Spleen (tissue), 11 donors: ENCODE results near the gene SERPINA3. TPM values are rescaled to one million over a fixed set of nuclear protein-coding genes. Genes with fewer than 3 reads are reported as not detected.
A peak's percentile ranks its signal among the peaks of the same experiment; 100 is the strongest.

Experiments used
- DNase-seq: peaks from one replicate; pipeline ENCODE4 v3.0.0-alpha.2; 2020
- H3K27ac ChIP-seq, 8 donors: fragments of 200-600 bp; sonication (generic) in 7 of 8; 1 replicate in 4 of 8; 2 replicates in 4 of 8; pipeline versions ENCODE4 v1.5.0 to v1.8.0; 2016 to 2021; ENCODE audit warnings: inconsistent platforms in 4 of 8, mild to moderate bottlenecking in 4 of 8, moderate library complexity in 1 of 8
- H3K27me3 ChIP-seq, 7 donors: fragments of 200-600 bp; sonication (generic) in 6 of 7; replicated peaks in 1 of 7; 1 replicate in 4 of 7; 2 replicates in 3 of 7; pipeline versions ENCODE4 v1.5.0 to v1.8.0; 2016 to 2021; ENCODE audit warnings: inconsistent platforms in 3 of 7, mild to moderate bottlenecking in 1 of 7
- H3K36me3 ChIP-seq, 6 donors: fragments of 200-600 bp; sonication (generic) in 5 of 6; 1 replicate in 4 of 6; 2 replicates in 2 of 6; pipeline versions ENCODE4 v1.5.0 to v1.8.0; 2016 to 2021; ENCODE audit warnings: inconsistent platforms in 2 of 6
- H3K4me1 ChIP-seq, 6 donors: fragments of 200-600 bp; sonication (generic) in 5 of 6; 1 replicate in 3 of 6; 2 replicates in 3 of 6; pipeline versions ENCODE4 v1.5.0 to v1.8.0; 2016 to 2021; ENCODE audit warnings: inconsistent platforms in 3 of 6
- H3K4me3 ChIP-seq, 8 donors: fragments of 200-600 bp; sonication (generic) in 7 of 8; 1 replicate in 4 of 8; 2 replicates in 4 of 8; pipeline versions ENCODE4 v1.5.0 to v1.8.0; 2016 to 2021; ENCODE audit warnings: inconsistent platforms in 4 of 8, mild to moderate bottlenecking in 4 of 8, moderate library complexity in 2 of 8
- H3K9me3 ChIP-seq, 8 donors: fragments of 200-600 bp; sonication (generic) in 7 of 8; 1 replicate in 4 of 8; 2 replicates in 4 of 8; pipeline versions ENCODE4 v1.5.0 to v1.8.0; 2016 to 2021; ENCODE audit warnings: inconsistent platforms in 4 of 8
- POLR2A ChIP-seq, 3 donors: fragments of 450-650 bp; IDR thresholded peaks; one replicate each; pipeline ENCODE4 v1.5.1; 2017; ENCODE audit warnings: antibody characterized with exemption in 3 of 3, mild to moderate bottlenecking in 1 of 3
- POLR2AphosphoS5 ChIP-seq, 3 donors: sonication (generic); formaldehyde crosslinking; IDR thresholded peaks; one replicate each; pipeline ENCODE4 v1.5.1; 2017; ENCODE audit warnings: antibody characterized with exemption in 3 of 3
- WGBS, 5 donors: extraction: QIAGEN DNeasy Blood & Tissue Kit in 3 of 5; methylation state at CpG; one replicate each; pipeline versions ENCODE4 v1.1.5 to v1.1.7; 2013 to 2018; 5-methylcytosine and 5-hydroxymethylcytosine counted together
- intact Hi-C: fragments of 100-400 bp; cut with DNase I; formaldehyde crosslinking; loops from one replicate; pipeline ENCODE4 v1.15.0; 2023; ENCODE audit warnings: low total_unique reads
- polyA plus RNA-seq, 3 donors: library from polyadenylated mRNA; stranded (reverse); fragments of 200-250 nt; gene quantifications; one replicate each; pipeline ENCODE4 v1.2.1, GENCODE V29; 2013
- total RNA-seq, 7 donors: library from RNA; depleted of rRNA in 3 of 7; stranded (reverse); fragments of >200 nt in 3 of 7; fragmentation: NEBNext Ultra II Directional in 4 of 7; extraction: Animal tissue kit (Norgen Biotek cat#: 25700) in 4 of 7; gene quantifications; one replicate each; pipeline versions ENCODE4 v1.1.0 to v1.2.1, GENCODE V29; 2016 to 2021
- TF ChIP-seq, protein P1 (sequence below), 11 experiments: fragments of 200-600 bp in 7 of 11; fragments of 450-650 bp in 4 of 11; sonication (generic) in 4 of 11; IDR thresholded peaks in 8 of 11; conservative IDR thresholded peaks in 3 of 11; 1 replicate in 7 of 11; 2 replicates in 4 of 11; pipeline versions ENCODE4 v1.4.0 to v1.8.0; 2016 to 2021; ENCODE audit warnings: antibody characterized with exemption in 11 of 11, inconsistent platforms in 4 of 11, mild to moderate bottlenecking in 1 of 11
- donor health status: healthy with polysubstance abuse.
- donor health status: DM: no; HTN: no; CAD: no; lungs with moderate emphysema.
- donor health status: DM: no; HTN: no; CAD: no.
- donor health status: Bipolar disorder and iron deficiency.
- donor health status: healthy.
- donor health status: DM: no; HTN: no; CAD: no.
- donor health status: DM: yes; HTN: yes; CAD: no.

SERPINA3 gene
- total and polyA plus RNA-seq, 10 donors: 3.4 to 88.3 (median 10.2) TPM

DNA sequence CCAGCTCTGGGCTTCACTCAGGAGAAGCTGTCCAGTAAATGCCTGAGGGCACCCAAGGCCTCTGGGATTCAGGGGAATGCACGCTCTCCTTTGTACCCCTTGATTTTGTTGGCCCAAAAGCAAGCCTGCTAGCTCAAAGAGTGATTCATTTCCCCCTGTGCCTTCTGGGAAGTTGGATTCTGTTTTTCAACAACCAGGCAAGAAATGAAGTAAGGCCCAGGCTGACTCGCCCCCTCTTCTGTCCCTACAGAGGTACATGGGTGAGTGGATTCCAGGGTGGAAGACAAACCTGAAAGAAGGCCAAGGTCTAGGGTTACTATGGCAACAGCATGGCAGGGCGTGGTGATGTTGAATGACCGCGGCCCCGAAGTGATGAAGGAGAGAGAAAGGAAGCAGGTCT lies 40.2 kb upstream of the SERPINA3 start:
- TF ChIP-seq POLR2A (IDR thresholded peaks at IDR 0.05) (no peak), POLR2AphosphoS5 (IDR thresholded peaks at IDR 0.05) (no peak)
- TF ChIP-seq, protein P1, sequence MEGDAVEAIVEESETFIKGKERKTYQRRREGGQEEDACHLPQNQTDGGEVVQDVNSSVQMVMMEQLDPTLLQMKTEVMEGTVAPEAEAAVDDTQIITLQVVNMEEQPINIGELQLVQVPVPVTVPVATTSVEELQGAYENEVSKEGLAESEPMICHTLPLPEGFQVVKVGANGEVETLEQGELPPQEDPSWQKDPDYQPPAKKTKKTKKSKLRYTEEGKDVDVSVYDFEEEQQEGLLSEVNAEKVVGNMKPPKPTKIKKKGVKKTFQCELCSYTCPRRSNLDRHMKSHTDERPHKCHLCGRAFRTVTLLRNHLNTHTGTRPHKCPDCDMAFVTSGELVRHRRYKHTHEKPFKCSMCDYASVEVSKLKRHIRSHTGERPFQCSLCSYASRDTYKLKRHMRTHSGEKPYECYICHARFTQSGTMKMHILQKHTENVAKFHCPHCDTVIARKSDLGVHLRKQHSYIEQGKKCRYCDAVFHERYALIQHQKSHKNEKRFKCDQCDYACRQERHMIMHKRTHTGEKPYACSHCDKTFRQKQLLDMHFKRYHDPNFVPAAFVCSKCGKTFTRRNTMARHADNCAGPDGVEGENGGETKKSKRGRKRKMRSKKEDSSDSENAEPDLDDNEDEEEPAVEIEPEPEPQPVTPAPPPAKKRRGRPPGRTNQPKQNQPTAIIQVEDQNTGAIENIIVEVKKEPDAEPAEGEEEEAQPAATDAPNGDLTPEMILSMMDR (IDR thresholded peaks at IDR 0.05 in 8 of 11, conservative IDR thresholded peaks at IDR 0.05 in 3 of 11): no peak
- H3K4me1 ChIP-seq: peaks cover 0 to 28% (median 2%) of the 10 kb centered on the region in 6 donors
- intact Hi-C loops: no loop called here
- H3K4me3 ChIP-seq: no peak overlapping the region
- H3K9me3 ChIP-seq: no peaks in the 10 kb centered on the region
- H3K27ac ChIP-seq: peak overlapping the region in 6 of 8 donors; percentile 56 to 85 (median 69)
- H3K36me3 ChIP-seq: no peaks in the 10 kb centered on the region
- DNase-seq: no peak
- no peaks in the 10 kb centered on the region for H3K27me3 ChIP-seq
- WGBS, 5 donors: 60 to 73% (median 65%) methylated on average over 6 of the region's 6 CpGs

GRCh38 chr14:94572637-94573303 lies 39.4 kb upstream of the SERPINA3 start:
- Histone ChIP-seq H3K4me3 (no peak overlapping the region), H3K4me1 (peaks cover 0 to 28% (median 2%) of the 10 kb centered on the region in 6 donors), H3K27me3 (no peaks in the 10 kb centered on the region), H3K36me3 (no peaks in the 10 kb centered on the region), H3K27ac (peak overlapping the region in 5 of 8 donors; percentile 56 to 85 (median 73)), H3K9me3 (no peaks in the 10 kb centered on the region)
- TF ChIP-seq POLR2AphosphoS5 (IDR thresholded peaks at IDR 0.05): no peak
- no peak for TF ChIP-seq POLR2A (IDR thresholded peaks at IDR 0.05)
- TF ChIP-seq, protein P1 (IDR thresholded peaks at IDR 0.05 in 8 of 11, conservative IDR thresholded peaks at IDR 0.05 in 3 of 11): no peak
- intact Hi-C loops: no loop called here
- WGBS, 5 donors: 74 to 89% (median 77%) methylated on average over 7 of the region's 7 CpGs
- no peak for DNase-seq

- Histone ChIP-seq H3K4me3 (no peak overlapping the region), H3K27me3 (no peaks in the 10 kb centered on the region), H3K4me1 (peaks cover 0 to 28% (median 2%) of the 10 kb centered on the region in 6 donors), H3K27ac (no peak overlapping the region), H3K36me3 (no peaks in the 10 kb centered on the region), H3K9me3 (no peaks in the 10 kb centered on the region)
- TF ChIP-seq POLR2A (IDR thresholded peaks at IDR 0.05) (no peak), POLR2AphosphoS5 (IDR thresholded peaks at IDR 0.05) (no peak)
- TF ChIP-seq, protein P1 (IDR thresholded peaks at IDR 0.05 in 8 of 11, conservative IDR thresholded peaks at IDR 0.05 in 3 of 11): no peak
- 83 to 88% (median 85%) methylated on average over 6 of the region's 6 CpGs for WGBS, 5 donors
- intact Hi-C loops: no loop called here
- DNase-seq: no peak
Measured at GRCh38 chr14:94573475-94574277, 38.5 kb upstream of the SERPINA3 start.

GRCh38 chr14:94574336-94574735 lies 37.9 kb upstream of the SERPINA3 start:
- no peaks in the 10 kb centered on the region for H3K27me3 ChIP-seq
- intact Hi-C loops: no loop called here
- no peak overlapping the region for H3K4me3 ChIP-seq
- H3K27ac ChIP-seq: no peak overlapping the region
- TF ChIP-seq POLR2AphosphoS5 (IDR thresholded peaks at IDR 0.05): no peak
- TF ChIP-seq, protein P1 (IDR thresholded peaks at IDR 0.05 in 8 of 11, conservative IDR thresholded peaks at IDR 0.05 in 3 of 11): no peak
- TF ChIP-seq POLR2A (IDR thresholded peaks at IDR 0.05): no peak
- WGBS, 5 donors: 72 to 92% (median 75%) methylated on average over 3 of the region's 3 CpGs
- peaks cover 0 to 28% (median 2%) of the 10 kb centered on the region in 6 donors for H3K4me1 ChIP-seq
- H3K9me3 ChIP-seq: no peaks in the 10 kb centered on the region
- no peak for DNase-seq
- H3K36me3 ChIP-seq: no peaks in the 10 kb centered on the region
